Measurements from ENCODE around the gene DAB2IP.
"Not testable (repeated sequence)": the region's sequence is repeated elsewhere in the genome, so short reads cannot be mapped to it uniquely, and the experiment has no call there.

DAB2IP gene

GRCh38 chr9:121627427-121627826 is 24.0 kb upstream of the DAB2IP start:
- DNase-seq, result peak; percentile 15

DNA sequence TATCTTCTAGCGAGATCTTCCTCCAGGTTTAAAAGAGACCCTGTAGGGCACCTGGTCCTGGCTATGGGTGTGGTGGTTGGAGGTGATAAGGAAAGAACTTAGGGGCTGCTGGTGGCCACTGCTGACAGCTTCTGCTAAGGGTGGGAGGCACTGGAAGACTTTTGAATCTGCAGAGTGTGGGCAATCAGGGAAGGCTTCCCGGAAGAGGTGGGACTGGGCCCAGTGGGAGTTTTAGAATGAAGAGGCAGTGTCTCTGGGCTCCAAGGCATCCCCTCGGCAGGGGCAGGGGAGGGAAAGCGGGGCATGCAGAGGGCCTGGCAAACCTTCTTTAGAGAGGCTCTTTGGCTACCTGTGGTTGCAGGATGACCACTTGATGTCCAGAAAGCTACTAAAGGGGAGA is 23.0 kb upstream of the DAB2IP start:
- no peak for DNase-seq

- no peak for DNase-seq
Observed at GRCh38 chr9:121631115-121631514, 20.3 kb upstream of the DAB2IP start.

DNA sequence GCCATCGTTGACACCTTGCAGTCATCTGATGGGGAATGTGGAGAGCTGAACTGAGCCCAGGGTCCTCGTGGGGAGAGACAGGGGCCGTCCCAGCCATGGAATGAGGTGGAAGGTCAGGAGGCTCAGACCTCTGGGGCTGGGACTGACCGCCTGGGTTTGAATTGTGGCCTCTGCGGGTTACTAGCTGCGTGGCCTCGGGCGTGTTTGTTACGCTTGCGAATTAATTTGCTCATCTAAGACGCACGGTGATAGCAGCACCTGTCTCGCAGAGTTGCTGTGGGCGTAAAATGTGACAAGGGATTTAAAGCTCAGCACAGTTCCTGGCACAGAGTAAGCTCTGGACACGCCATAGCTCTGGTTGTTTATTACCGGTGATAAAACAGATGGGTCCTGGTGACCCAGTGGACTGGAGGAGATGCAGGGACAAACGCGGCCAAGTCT is 19.4 kb upstream of the DAB2IP start:
- no peak for DNase-seq

GRCh38 chr9:121633119-121633714 is 18.2 kb upstream of the DAB2IP start:
- no peak for DNase-seq

DNA sequence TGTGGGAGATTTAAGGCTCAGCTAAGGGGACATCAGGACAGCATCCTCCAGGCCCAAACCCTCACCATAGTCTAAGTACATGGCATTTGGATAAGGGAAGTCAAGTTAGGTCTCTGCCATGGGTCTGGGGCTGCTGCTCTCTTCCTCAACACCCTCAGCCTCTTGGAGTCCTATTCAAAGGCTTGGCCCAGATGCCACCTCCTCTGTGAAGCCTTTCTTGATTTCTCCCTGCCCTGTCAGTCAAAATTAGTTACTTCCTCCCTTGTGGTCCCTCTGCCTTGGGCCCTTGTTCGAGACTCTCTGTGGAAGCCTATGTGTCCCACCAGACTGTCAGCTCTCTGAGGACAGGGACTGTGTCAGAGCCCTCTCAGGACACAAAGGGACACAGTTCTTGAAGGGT is 17.7 kb upstream of the DAB2IP start:
- no peak for DNase-seq

DNA sequence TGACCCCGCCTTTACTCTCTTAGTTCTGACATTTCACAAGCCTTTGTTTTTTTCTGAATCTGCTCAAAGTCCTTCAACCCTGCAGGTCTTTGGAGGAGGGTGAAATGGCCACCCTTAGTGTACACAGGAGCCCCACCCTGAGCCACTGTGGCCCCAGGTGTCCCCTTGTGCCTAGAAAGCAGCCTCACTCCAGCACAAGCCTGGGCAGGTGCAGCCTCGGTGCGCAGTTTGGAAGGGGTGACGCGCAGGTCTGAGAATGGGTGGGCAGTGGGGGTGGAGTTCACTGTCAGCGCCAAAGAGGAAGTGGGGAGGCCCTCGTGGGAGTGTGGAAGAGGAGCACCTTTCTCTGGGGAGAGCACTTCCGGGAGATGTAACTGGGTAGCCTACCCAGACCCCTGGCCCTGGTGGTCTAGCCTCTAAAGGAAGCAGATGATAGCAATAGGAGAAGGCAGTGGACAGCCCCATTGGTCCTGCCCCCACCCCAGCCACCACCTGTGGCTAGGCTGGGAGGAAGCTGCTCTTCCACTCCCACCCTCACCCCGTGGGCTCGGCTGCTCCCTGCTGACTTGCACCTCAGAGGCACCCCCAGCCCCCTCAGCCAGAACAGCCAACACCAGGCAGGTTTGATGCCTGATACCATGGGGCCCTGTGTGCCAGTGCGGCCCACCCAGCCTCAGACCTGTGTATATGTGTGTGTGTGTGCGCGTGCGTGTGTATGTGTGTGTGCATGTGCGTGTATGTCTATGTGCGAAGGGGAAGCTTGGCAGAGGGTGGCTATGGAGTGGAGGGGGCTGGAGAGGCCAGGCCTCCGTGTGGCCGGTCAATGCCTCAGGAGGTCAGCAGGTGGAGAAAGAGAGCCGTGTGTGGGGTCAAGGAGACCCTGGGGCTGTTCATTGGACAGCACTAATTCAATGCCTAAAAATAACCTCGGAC is 16.8 kb upstream of the DAB2IP start:
- no peak for DNase-seq

GRCh38 chr9:121635300-121635876 is 16.0 kb upstream of the DAB2IP start:
- DNase-seq, result no peak

DNA sequence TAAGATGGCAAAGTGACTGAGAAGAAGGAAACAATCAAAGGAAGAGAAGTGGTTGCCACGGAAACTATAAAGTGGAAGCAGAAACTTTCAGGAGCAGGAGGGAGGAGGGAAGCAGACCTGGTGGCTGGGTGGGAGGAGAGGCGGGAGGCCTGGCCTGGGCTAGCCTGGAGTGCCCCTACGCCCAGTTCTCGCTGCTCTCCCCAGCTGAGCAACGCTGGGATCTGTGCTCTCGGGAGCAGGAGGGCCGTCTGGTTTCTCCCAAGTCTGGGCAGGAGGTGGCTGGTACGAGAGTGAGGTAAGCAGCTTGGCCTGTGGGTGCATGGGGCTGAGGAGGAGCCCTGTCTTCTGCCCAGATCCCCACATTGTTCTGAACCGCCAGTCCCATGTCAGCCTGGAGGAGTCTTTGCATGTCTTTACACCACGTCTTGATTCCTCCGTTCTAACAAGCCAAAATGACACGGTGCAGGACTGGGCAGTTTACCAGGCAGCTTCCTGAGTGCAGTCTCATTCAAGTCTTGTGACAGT is 15.0 kb upstream of the DAB2IP start:
- DNase-seq, result no peak

DNA sequence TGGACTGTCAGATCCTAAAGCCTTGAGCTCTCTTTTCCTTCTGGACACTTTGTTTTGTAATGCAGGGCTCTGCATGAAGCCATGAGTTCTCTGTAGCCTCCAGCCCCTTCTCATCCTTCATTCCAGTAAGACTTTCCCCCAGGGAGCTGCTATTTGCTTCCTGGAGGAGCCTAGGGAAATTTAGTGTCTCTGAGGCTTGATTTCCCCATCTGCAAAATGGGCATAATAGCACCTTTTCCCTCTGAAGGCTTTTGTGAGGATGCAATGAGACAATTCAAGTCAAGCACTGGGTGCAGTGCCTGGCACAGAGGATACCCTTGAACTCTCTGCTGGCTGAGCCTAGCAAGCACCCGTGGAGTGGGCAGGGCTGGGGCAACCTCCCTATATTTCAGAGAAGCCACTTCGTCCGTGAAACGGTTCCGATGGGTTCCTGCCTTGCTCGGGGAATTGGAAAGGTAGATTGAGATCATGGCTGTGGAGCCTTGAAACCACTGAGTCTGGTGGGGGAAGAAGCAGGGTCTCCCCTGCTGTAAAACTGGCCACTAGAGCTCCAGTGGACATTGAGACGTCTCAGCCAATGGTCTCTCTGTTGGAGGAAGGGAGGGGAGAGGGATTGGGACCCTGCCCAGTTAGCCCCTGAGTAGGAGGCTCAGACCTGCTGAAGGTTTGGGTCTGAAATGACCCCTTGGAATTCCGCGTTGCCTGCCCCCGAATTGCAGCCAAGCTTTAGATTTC is 14.3 kb upstream of the DAB2IP start:
- no peak for DNase-seq

DNA sequence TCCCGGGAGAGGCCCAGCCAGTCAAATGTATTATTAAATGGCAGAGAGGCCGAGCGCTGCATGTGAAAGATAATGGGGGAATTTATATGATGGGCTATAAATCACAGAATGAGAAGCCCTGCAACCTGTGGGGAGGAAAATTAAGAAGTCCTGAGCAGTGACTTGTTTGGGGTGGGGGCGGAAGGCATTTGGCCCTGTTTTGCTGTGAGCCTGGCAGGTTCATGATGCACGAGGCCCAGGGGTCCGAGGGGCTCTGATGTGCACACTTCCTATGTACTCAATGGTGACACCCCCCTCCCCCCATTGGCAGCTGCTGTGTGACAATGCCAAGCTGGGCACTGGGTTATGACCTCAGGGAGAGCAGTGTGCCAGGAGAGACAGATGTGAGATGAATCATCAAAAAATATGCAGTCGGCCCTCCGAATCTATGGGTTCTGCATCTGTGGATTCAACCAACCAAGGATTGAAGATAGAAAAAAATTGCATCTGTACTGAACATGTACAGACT is 13.7 kb upstream of the DAB2IP start:
- DNase-seq, result peak; percentile 82

- no peak for DNase-seq
Observed at GRCh38 chr9:121638399-121638798, 13.0 kb upstream of the DAB2IP start.

- DNase-seq, result no peak
Observed at GRCh38 chr9:121638901-121639592, 12.4 kb upstream of the DAB2IP start.

GRCh38 chr9:121639619-121640018 is 11.8 kb upstream of the DAB2IP start:
- DNase-seq, result no peak

DNA sequence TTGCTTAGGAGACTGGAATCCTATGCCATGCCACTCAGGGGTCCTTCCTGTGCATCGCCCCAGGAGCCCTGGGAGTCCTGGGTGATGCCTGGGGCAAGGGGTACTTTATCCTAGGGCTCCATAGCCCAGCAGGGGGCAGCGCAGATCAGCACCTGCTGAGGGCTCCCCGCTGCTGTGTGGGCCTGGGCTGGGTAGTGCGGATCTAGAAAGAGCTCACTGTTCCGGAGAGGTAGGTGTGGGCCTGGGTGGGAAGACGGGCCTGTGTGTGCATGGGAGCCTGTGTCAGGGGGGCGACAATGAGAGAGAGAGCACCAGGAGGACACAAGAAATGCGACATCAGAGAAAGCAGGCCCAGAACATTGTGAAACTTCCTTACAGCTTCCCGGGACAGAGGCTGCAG is 11.4 kb upstream of the DAB2IP start:
- DNase-seq, result peak; percentile 55

DNA sequence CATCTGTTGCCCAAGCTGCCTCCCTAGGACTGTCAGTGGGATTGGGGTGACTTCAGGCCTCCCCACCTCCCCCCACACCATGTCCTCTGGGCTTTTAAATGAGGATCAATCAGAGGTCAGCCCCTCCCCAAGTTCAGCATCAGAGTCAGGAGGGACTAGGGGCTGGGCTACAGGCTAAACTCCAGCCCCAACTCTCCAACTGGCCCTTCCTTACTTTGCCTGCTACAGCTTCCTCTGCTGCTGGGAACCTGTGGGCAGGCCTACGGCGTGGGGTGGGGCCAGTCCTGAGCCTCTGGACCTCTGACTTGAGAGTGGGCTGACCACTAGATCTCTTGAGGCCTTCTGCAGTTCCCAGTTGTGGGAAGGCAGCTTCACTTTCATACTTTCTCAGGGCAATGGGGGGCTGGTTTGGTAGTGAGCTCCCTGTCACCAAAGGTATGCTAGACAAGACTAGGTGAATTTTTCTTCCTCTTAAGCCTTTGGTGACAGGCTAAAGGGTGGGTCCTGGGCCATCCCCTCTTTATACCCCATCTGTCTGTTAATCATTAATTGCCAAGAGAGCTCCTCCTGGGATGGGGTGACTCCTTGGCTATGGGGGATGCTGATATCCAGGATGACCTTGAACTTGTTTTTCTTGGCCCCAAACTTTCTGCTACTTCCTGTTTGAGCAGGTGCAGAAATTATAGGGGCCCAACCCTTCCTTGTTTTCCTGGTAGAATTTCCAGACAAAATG is 10.8 kb upstream of the DAB2IP start:
- no peak for DNase-seq

GRCh38 chr9:121641224-121641611 is 10.2 kb upstream of the DAB2IP start:
- no peak for DNase-seq

- no peak for DNase-seq
Observed at GRCh38 chr9:121642758-121643157, 8.7 kb upstream of the DAB2IP start.

GRCh38 chr9:121643473-121643872 is 8.0 kb upstream of the DAB2IP start:
- no peak for DNase-seq

DNA sequence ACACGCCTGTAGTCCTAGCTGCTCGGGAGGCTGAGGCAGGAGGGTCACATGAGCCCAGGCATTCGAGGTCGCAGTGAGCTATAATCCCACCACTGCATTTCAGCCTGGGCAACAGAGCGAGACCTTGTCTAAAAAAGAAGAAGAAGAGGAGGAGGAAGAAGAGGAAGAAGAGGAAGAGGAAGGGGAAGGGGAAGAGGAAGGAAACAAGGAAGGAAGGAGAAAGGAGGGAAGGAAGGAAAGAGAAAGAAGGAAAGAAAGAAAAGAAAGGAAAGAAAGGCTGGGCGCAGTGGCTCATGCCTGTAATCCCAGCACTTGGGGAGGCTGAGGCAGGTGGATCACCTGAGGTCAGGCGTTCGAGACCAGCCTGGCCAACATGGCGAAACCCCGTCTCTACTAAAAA is 7.4 kb upstream of the DAB2IP start:
- not testable (repeated sequence) for DNase-seq

DNA sequence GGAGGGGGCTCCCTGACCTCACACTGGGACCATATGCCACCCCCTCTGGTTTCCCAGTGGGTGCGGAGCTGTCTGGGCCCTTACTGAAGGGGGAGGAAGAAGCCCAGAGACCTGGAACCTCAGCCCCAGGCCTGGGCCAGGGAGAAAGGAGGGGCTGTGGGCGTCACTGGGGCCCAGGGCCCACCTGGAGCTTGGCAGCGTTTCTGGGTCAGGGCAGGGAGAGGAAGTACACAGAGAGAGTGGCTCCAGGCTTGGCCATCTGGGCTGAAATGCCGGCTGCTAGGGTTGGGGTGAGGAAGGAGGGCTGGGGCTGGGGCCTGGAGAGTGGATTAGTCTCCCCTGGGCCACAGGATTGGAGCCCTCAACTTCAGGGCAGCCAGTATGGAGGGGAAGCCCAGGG is 6.4 kb upstream of the DAB2IP start:
- DNase-seq, result peak; percentile 19

All from NCI-H1694 (cell line).